ENCODE results near the gene WIZ.

WIZ gene

GRCh38 chr19:15381429-15381828 lies 68.3 kb downstream of the WIZ start:
- H3K9me3 ChIP-seq, result no peaks in the 10 kb centered on the region
- DNase-seq, result no peak
- H3K4me3 ChIP-seq (ENCODE audit: low read depth, low read length), result no peak overlapping the region
- H3K36me3 ChIP-seq, result peaks cover 2% of the 10 kb centered on the region
- no peaks in the 10 kb centered on the region for H3K4me1 ChIP-seq
- H3K27me3 ChIP-seq, result no peaks in the 10 kb centered on the region
- TF ChIP-seq CTCF (IDR thresholded peaks at IDR 0.05; ENCODE audit: low read depth, low read length), result no peak

GRCh38 chr19:15379999-15380647 lies 69.6 kb downstream of the WIZ start:
- Histone ChIP-seq H3K4me3 (ENCODE audit: low read depth, low read length) (peak overlapping the region; percentile 63), H3K9me3 (no peaks in the 10 kb centered on the region), H3K27me3 (no peaks in the 10 kb centered on the region), H3K36me3 (no peaks in the 10 kb centered on the region; the same call in none of the 2 replicates), H3K4me1 (no peaks in the 10 kb centered on the region)
- peak; percentile 69 for DNase-seq
- no peak for TF ChIP-seq CTCF (IDR thresholded peaks at IDR 0.05; ENCODE audit: low read depth, low read length)

GRCh38 chr19:15379083-15379998 lies 70.4 kb downstream of the WIZ start, which contains the start of gene AKAP8:
Gene AKAP8 (minus strand): TSS chr19:15379787. CDS start chr19:15379731, 56 bp downstream.
- no peaks in the 10 kb centered on the region; the same call in none of the 2 replicates for H3K36me3 ChIP-seq
- no peaks in the 10 kb centered on the region for H3K9me3 ChIP-seq
- peak; percentile 98 for DNase-seq
- no peaks in the 10 kb centered on the region for H3K4me1 ChIP-seq
- H3K4me3 ChIP-seq (ENCODE audit: low read depth, low read length), result peak within 1 kb of the TSS; percentile 83
- no peak for TF ChIP-seq CTCF (IDR thresholded peaks at IDR 0.05; ENCODE audit: low read depth, low read length)
- H3K27me3 ChIP-seq, result no peaks in the 10 kb centered on the region

GRCh38 chr19:15378534-15379082 lies 71.1 kb downstream of the WIZ start:
- DNase-seq, result peak; percentile 40
- H3K27me3 ChIP-seq, result no peaks in the 10 kb centered on the region
- H3K4me1 ChIP-seq, result no peaks in the 10 kb centered on the region
- no peak for TF ChIP-seq CTCF (IDR thresholded peaks at IDR 0.05; ENCODE audit: low read depth, low read length)
- peak overlapping the region; percentile 83 for H3K4me3 ChIP-seq (ENCODE audit: low read depth, low read length)
- peaks cover 6% of the 10 kb centered on the region for H3K36me3 ChIP-seq
- no peaks in the 10 kb centered on the region for H3K9me3 ChIP-seq

GRCh38 chr19:15374796-15375440 lies 74.8 kb downstream of the WIZ start:
- peaks cover 42% of the 10 kb centered on the region for H3K36me3 ChIP-seq
- no peak overlapping the region for H3K4me3 ChIP-seq (ENCODE audit: low read depth, low read length)
- no peak for TF ChIP-seq CTCF (IDR thresholded peaks at IDR 0.05; ENCODE audit: low read depth, low read length)
- no peaks in the 10 kb centered on the region for H3K4me1 ChIP-seq
- no peaks in the 10 kb centered on the region for H3K27me3 ChIP-seq
- no peaks in the 10 kb centered on the region for H3K9me3 ChIP-seq
- DNase-seq, result no peak

Data from BE2C (cell line).